Mesenchymal stem cell (in vitro differentiated cells and primary cell): Measurements from ENCODE around the gene FAM162A.
A peak's percentile ranks its signal among the peaks of the same experiment; 100 is the strongest.

Experiments
- DNase-seq: peaks from one replicate; pipeline ENCODE4 v3.0.0-alpha.2; 2013
- H2AFZ ChIP-seq: one replicate; pipeline ENCODE4 v1.6.1; 2013; ENCODE audit warnings: low read depth, mild to moderate bottlenecking, control low read depth, inconsistent platforms, low read length, moderate library complexity
- H2AK5ac ChIP-seq: 2 replicates; pipeline ENCODE4 v1.6.1; 2013; ENCODE audit warnings: low read length, moderate library complexity, mild to moderate bottlenecking, inconsistent platforms; ENCODE audit not compliant: severe bottlenecking
- H2BK120ac ChIP-seq: one replicate; pipeline ENCODE4 v1.6.1; 2013; ENCODE audit warnings: low read depth, mild to moderate bottlenecking, inconsistent platforms, low read length, moderate library complexity
- H2BK12ac ChIP-seq, 2 experiments: one replicate each; pipeline ENCODE4 v1.6.1; 2013; ENCODE audit warnings: inconsistent platforms in 2 of 2, low read length in 2 of 2, mild to moderate bottlenecking in 2 of 2, moderate library complexity in 2 of 2, control low read depth in 1 of 2
- H2BK15ac ChIP-seq: one replicate; pipeline ENCODE4 v1.6.1; 2013; ENCODE audit warnings: mild to moderate bottlenecking, low read depth, inconsistent platforms; ENCODE audit not compliant: poor library complexity, severe bottlenecking
- H2BK5ac ChIP-seq: 2 replicates; pipeline ENCODE4 v1.6.1; 2013; ENCODE audit warnings: low read depth, mild to moderate bottlenecking, low read length, control low read depth, inconsistent platforms; ENCODE audit not compliant: poor library complexity, severe bottlenecking
- H3K14ac ChIP-seq, 2 experiments: one replicate each; pipeline ENCODE4 v1.6.1; 2013; ENCODE audit warnings: inconsistent platforms in 2 of 2, low read length in 2 of 2, control low read depth in 1 of 2, mild to moderate bottlenecking in 1 of 2, moderate library complexity in 1 of 2
- H3K18ac ChIP-seq, 2 experiments: one replicate each; pipeline ENCODE4 v1.6.1; 2013; ENCODE audit warnings: inconsistent platforms in 2 of 2, low read length in 2 of 2, control low read depth in 1 of 2, low read depth in 1 of 2, mild to moderate bottlenecking in 1 of 2
- H3K23ac ChIP-seq, 2 experiments: one replicate each; pipeline ENCODE4 v1.6.1; 2013; ENCODE audit warnings: inconsistent platforms in 2 of 2, low read length in 2 of 2, mild to moderate bottlenecking in 2 of 2, moderate library complexity in 2 of 2, control low read depth in 1 of 2
- H3K27ac ChIP-seq: 2 replicates; pipeline ENCODE4 v1.5.1; 2013; ENCODE audit warnings: mild to moderate bottlenecking, moderate library complexity, low read length, control low read depth, inconsistent platforms; ENCODE audit not compliant: poor library complexity, severe bottlenecking
- H3K27me3 ChIP-seq, 2 experiments: 2 replicates each; pipeline versions ENCODE4 v1.6.1 to v1.7.0; 2013; ENCODE audit warnings: low read length in 2 of 2, mild to moderate bottlenecking in 2 of 2, moderate library complexity in 2 of 2, control low read depth in 1 of 2, inconsistent platforms in 1 of 2; ENCODE audit not compliant: control insufficient read depth in 1 of 2, insufficient read depth in 1 of 2
- H3K36me3 ChIP-seq, 2 experiments: 2 replicates each; pipeline versions ENCODE4 v1.6.1 to v1.7.0; 2013; ENCODE audit warnings: low read length in 2 of 2, control low read depth in 1 of 2, inconsistent platforms in 1 of 2, low read depth in 1 of 2, mild to moderate bottlenecking in 1 of 2; ENCODE audit not compliant: insufficient read depth in 2 of 2, control insufficient read depth in 1 of 2
- H3K4ac ChIP-seq, 2 experiments: one replicate each; pipeline ENCODE4 v1.6.1; 2013; ENCODE audit warnings: inconsistent platforms in 2 of 2, low read length in 2 of 2, mild to moderate bottlenecking in 2 of 2, moderate library complexity in 2 of 2, control low read depth in 1 of 2, low read depth in 1 of 2
- H3K4me1 ChIP-seq: 2 replicates; pipeline ENCODE4 v1.6.1; 2013; ENCODE audit warnings: low read depth, low read length, control low read depth; ENCODE audit not compliant: control insufficient read depth, insufficient read depth
- H3K4me2 ChIP-seq: 2 replicates; pipeline ENCODE4 v1.6.1; 2013; ENCODE audit warnings: low read length, mild to moderate bottlenecking, inconsistent platforms; ENCODE audit not compliant: poor library complexity, severe bottlenecking
- H3K4me3 ChIP-seq, 2 experiments: 2 replicates each; pipeline versions ENCODE4 v1.5.1 to v1.7.0; 2013; ENCODE audit warnings: low read length in 2 of 2, mild to moderate bottlenecking in 2 of 2, control low read depth in 1 of 2, low read depth in 1 of 2; ENCODE audit not compliant: insufficient read depth in 1 of 2
- H3K79me1 ChIP-seq: replicated peaks from 2 replicates; pipeline ENCODE4 v1.6.1; 2013; ENCODE audit warnings: mild to moderate bottlenecking, control low read depth, low read length, inconsistent platforms; ENCODE audit not compliant: poor library complexity, severe bottlenecking
- H3K9ac ChIP-seq: 2 replicates; pipeline ENCODE4 v1.7.0; 2013; ENCODE audit warnings: mild to moderate bottlenecking, low read length, moderate library complexity
- H3K9me3 ChIP-seq: 2 replicates; pipeline ENCODE4 v1.7.0; 2013; ENCODE audit warnings: mild to moderate bottlenecking, low read length; ENCODE audit not compliant: control insufficient read depth
- H4K8ac ChIP-seq: one replicate; pipeline ENCODE4 v1.6.1; 2013; ENCODE audit warnings: inconsistent platforms, mild to moderate bottlenecking, low read length, moderate library complexity
- H4K91ac ChIP-seq: one replicate; pipeline ENCODE4 v1.6.1; 2013; ENCODE audit warnings: mild to moderate bottlenecking, low read length, inconsistent platforms
- WGBS: methylation state at CpG from one replicate; pipeline ENCODE4 v1.1.7; 2013; ENCODE audit warnings: mixed read lengths; 5-methylcytosine and 5-hydroxymethylcytosine counted together

FAM162A gene

DNA sequence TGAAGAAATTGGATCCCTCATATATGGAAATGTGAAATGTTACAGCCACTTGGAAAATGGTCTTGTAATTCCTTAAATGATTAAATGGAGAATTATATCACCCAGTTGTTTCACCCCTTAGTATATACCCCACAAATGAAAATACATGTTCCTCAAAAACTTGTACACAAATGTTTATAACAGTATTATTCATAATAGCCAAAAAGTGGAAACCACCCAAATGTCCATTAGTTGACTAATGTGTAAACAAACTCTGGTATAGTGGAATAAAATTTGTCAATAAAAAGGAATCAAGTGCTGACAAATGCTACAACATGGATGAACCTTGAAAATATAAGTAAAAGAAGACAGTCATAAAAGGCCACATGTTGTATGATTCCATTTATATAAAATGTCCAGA is 12.5 kb downstream of the FAM162A start:
- no peak overlapping the region for H3K4me3 ChIP-seq

DNA sequence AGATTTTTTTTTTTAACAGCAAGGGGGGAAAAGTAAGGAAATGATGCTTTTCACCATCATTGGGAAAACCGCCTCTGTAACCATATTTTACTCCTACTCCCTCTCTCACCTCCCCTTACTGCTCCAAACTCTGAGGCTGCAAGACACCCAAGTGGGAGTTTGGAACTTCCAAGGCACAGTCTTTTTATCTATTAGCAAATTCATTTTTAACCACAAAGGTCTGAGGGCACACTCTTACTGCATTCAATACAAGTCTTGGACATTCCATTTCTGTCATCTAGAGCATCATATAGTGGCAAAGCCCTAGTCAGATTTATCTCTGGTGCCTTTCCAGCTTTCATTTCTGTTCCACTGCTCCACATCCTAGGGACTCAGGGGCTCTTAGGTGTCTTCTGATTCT is 13.2 kb downstream of the FAM162A start:
- peaks cover 4% of the 10 kb centered on the region for H3K79me1 ChIP-seq
- peak; percentile 34 for DNase-seq
- no peak overlapping the region for H2AK5ac ChIP-seq
- H3K4me1 ChIP-seq = peaks cover 4% of the 10 kb centered on the region
- WGBS = 97% methylated on average over 1 of the region's 1 CpG
- no peak overlapping the region for H3K14ac ChIP-seq
- H3K4me2 ChIP-seq = no peak overlapping the region
- H2BK120ac ChIP-seq = no peak overlapping the region
- peaks cover 0 to 3% of the 10 kb centered on the region in 2 experiments for H3K36me3 ChIP-seq
- no peak overlapping the region for H4K91ac ChIP-seq
- H2BK5ac ChIP-seq = no peak overlapping the region
- no peaks in the 10 kb centered on the region for H3K27me3 ChIP-seq
- H2BK15ac ChIP-seq = no peak overlapping the region
- H3K9me3 ChIP-seq = no peaks in the 10 kb centered on the region
- H3K27ac ChIP-seq = no peak overlapping the region
- H3K23ac ChIP-seq = no peak overlapping the region
- H3K4me3 ChIP-seq = no peak overlapping the region
- no peak overlapping the region for H4K8ac ChIP-seq
- H2AFZ ChIP-seq = no peak overlapping the region
- H2BK12ac ChIP-seq = no peak overlapping the region
- H3K18ac ChIP-seq = no peak overlapping the region
- H3K9ac ChIP-seq = no peak overlapping the region
- H3K4ac ChIP-seq = no peak overlapping the region

More for the DNA sequence above, 12.5 kb downstream of the FAM162A start:
- Histone ChIP-seq H3K23ac (no peak overlapping the region), H2BK5ac (no peak overlapping the region), H2AK5ac (no peak overlapping the region), H3K18ac (no peak overlapping the region), H3K27ac (no peak overlapping the region), H3K27me3 (no peaks in the 10 kb centered on the region), H3K4ac (no peak overlapping the region), H3K9me3 (no peaks in the 10 kb centered on the region), H4K8ac (no peak overlapping the region), H2AFZ (no peak overlapping the region), H3K4me1 (peaks cover 4% of the 10 kb centered on the region), H3K4me2 (no peak overlapping the region), H3K79me1 (peaks cover 4% of the 10 kb centered on the region), H2BK15ac (no peak overlapping the region), H3K9ac (no peak overlapping the region), H2BK120ac (no peak overlapping the region), H4K91ac (no peak overlapping the region), H3K14ac (no peak overlapping the region), H3K36me3 (peaks cover 0 to 3% of the 10 kb centered on the region in 2 experiments), H2BK12ac (no peak overlapping the region)
- DNase-seq = no peak

DNA sequence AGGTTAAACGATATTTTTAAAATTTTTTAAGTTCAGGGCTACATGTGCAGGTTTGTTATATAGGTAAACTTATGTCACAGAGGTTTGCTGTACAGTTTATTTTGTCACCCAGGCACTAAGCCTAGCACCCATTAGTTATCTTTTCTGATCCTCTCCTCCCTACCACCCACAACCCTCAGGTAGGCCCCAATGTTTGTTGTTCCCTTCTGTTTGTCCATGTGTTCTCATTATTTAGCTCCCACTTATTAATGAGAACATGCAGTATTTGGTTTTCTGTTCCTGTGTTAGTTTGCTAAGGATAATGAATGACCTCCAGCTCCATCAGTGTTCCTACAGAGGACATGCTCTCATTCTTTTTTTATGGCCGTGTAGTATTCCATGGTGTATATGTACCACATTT is 14.9 kb downstream of the FAM162A start:
- peaks cover 6% of the 10 kb centered on the region for H3K79me1 ChIP-seq
- no peak for DNase-seq
- H2BK12ac ChIP-seq = no peak overlapping the region
- no peak overlapping the region for H3K4me2 ChIP-seq
- no peak overlapping the region for H2BK15ac ChIP-seq
- no peak overlapping the region for H3K14ac ChIP-seq
- no peak overlapping the region for H2BK5ac ChIP-seq
- H3K9me3 ChIP-seq = no peaks in the 10 kb centered on the region
- no peak overlapping the region for H3K18ac ChIP-seq
- no peak overlapping the region for H3K4me3 ChIP-seq
- no peak overlapping the region for H3K23ac ChIP-seq
- no peak overlapping the region for H4K8ac ChIP-seq
- H3K36me3 ChIP-seq = peaks cover 0 to 16% of the 10 kb centered on the region in 2 experiments
- H2AK5ac ChIP-seq = no peak overlapping the region
- no peak overlapping the region for H3K9ac ChIP-seq
- 100% methylated on average over 1 of the region's 2 CpGs for WGBS
- H2BK120ac ChIP-seq = no peak overlapping the region
- no peak overlapping the region for H3K4ac ChIP-seq
- H2AFZ ChIP-seq = no peak overlapping the region
- no peak overlapping the region for H3K27ac ChIP-seq
- H3K27me3 ChIP-seq = no peaks in the 10 kb centered on the region
- H4K91ac ChIP-seq = no peak overlapping the region
- peaks cover 3% of the 10 kb centered on the region for H3K4me1 ChIP-seq

DNA sequence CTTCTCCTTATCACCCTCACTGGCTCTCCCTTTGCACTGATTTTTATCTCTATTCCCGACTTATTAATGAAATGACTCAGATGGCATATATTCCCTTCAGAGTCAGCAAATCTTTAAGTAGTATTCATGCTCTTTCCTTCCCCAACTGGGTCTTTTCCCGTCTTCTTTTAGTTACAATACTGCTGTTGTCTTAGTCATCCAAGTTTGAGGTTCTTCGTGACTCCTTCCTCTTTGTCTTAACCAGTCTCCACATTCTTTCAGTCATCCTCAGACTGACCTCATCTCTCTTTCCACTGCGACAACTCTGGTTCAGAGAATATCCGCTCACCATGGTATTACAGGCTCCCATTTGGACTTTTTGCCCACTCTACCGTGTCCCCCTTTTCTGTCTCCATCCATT is 19.5 kb downstream of the FAM162A start:
- Histone ChIP-seq H3K27ac (no peak overlapping the region), H3K9me3 (no peaks in the 10 kb centered on the region), H3K14ac (no peak overlapping the region), H3K18ac (no peak overlapping the region), H3K4me1 (no peaks in the 10 kb centered on the region), H4K91ac (no peak overlapping the region), H3K4ac (no peak overlapping the region), H3K9ac (no peak overlapping the region), H3K36me3 (peaks cover 8 to 58% of the 10 kb centered on the region in 2 experiments), H2BK120ac (no peak overlapping the region), H2AK5ac (no peak overlapping the region), H3K79me1 (peaks cover 3% of the 10 kb centered on the region), H3K4me2 (no peak overlapping the region), H2BK5ac (no peak overlapping the region), H3K4me3 (no peak overlapping the region), H4K8ac (no peak overlapping the region), H3K27me3 (no peaks in the 10 kb centered on the region), H2BK12ac (no peak overlapping the region), H2BK15ac (no peak overlapping the region), H3K23ac (no peak overlapping the region), H2AFZ (peak overlapping the region; percentile 14)
- WGBS = 79% methylated on average over 6 of the region's 6 CpGs
- no peak for DNase-seq
